A549 (cell line): Measurements from ENCODE around the gene ERAP2. TPM values are rescaled to one million over a fixed set of nuclear protein-coding genes. Genes with fewer than 3 reads are reported as not detected.

Source experiments
- ATAC-seq, 2 experiments: fragments of 200-7000 bp in 1 of 2; fragments of >200 bp in 1 of 2; cut with Nextera tagmentation in 1 of 2; cut with Tn5 transposase in 1 of 2; 3 replicates each; pipeline versions ENCODE4 v1.8.0 to v1.9.1; 2018 to 2020; ENCODE audit warnings: mild to moderate bottlenecking in 1 of 2, moderate library complexity in 1 of 2
- CTCF ChIA-PET: fragments of 300-600 bp; sonication (Branson Sonifier 250); formaldehyde crosslinking; extraction: SDS; loops from one replicate; lab custom pipeline; 2021; ENCODE audit warnings: antibody characterized with exemption, inconsistent platforms; lab: Yijun Ruan, JAX
- POLR2A ChIA-PET: fragments of 350-600 bp; formaldehyde crosslinking; extraction: SDS; loops from one replicate; lab custom pipeline; 2021; ENCODE audit warnings: antibody characterized with exemption, inconsistent platforms; lab: Yijun Ruan, JAX
- DNase-seq, 2 experiments: peaks; one replicate each; pipeline versions ENCODE4 v3.0.0 to v3.0.0-alpha.2; 2011 to 2016; ENCODE audit warnings: low read depth in 1 of 2, low spot score in 1 of 2
- FAIRE-seq: peaks from 2 replicates; lab custom pipeline; 2011; peaks lifted over from hg19 to GRCh38; lab: Jason Lieb, UNC
- H3K27ac ChIP-seq, 2 experiments: fragments of >200 bp; sonication (Bioruptor Twin); formaldehyde crosslinking; 3 replicates each; pipeline ENCODE4 v1.5.1; 2016 to 2017
- H3K4me1 ChIP-seq: fragments of >200 bp; sonication (Bioruptor Twin); formaldehyde crosslinking; 3 replicates; pipeline ENCODE4 v1.6.1; 2016
- H3K4me2 ChIP-seq: fragments of >200 bp; sonication (Bioruptor Twin); formaldehyde crosslinking; 3 replicates; pipeline ENCODE4 v1.6.1; 2016
- H3K4me3 ChIP-seq: fragments of >200 bp; sonication (Bioruptor Twin); formaldehyde crosslinking; 3 replicates; pipeline ENCODE4 v1.5.1; 2016
- H3K9me3 ChIP-seq: fragments of >200 bp; sonication (Bioruptor Twin); formaldehyde crosslinking; 3 replicates; pipeline ENCODE4 v1.6.1; 2016
- CTCF ChIP-seq: fragments of >200 bp; sonication (Bioruptor Twin); formaldehyde crosslinking; IDR thresholded peaks from 3 replicates; pipeline ENCODE4 v1.5.1; 2016
- EHF ChIP-seq: fragments of 250-450 bp; sonication (Bioruptor Pico); IDR thresholded peaks from 2 replicates; pipeline ENCODE4 v1.5.0; 2020; ENCODE audit warnings: mild to moderate bottlenecking
- ESRRA ChIP-seq: fragments of 150-350 bp; IDR thresholded peaks from 2 replicates; pipeline ENCODE4 v1.6.1; 2014; ENCODE audit warnings: mild to moderate bottlenecking, low read length, borderline replicate concordance
- FOSB ChIP-seq: fragments of 250-450 bp; sonication (Bioruptor Pico); IDR thresholded peaks from 2 replicates; pipeline ENCODE4 v1.5.0; 2020; ENCODE audit warnings: mild to moderate bottlenecking, moderate library complexity
- HEYL ChIP-seq: fragments of 250-450 bp; sonication (Bioruptor Pico); IDR thresholded peaks from 2 replicates; pipeline ENCODE4 v1.8.0; 2021; ENCODE audit warnings: mild to moderate bottlenecking, moderate library complexity
- HMGXB4 ChIP-seq: fragments of 250-450 bp; sonication (Bioruptor Pico); IDR thresholded peaks from 2 replicates; pipeline ENCODE4 v1.5.0; 2021; ENCODE audit warnings: mild to moderate bottlenecking, moderate library complexity, borderline replicate concordance
- JUN ChIP-seq, 2 experiments: fragments of >200 bp; sonication (Bioruptor Twin); formaldehyde crosslinking; IDR thresholded peaks; 2 replicates in 1 of 2; 3 replicates in 1 of 2; pipeline ENCODE4 v1.6.1; 2016 to 2017
- JUNB ChIP-seq: fragments of >200 bp; sonication (Bioruptor Twin); formaldehyde crosslinking; IDR thresholded peaks from 2 replicates; pipeline ENCODE4 v1.6.1; 2016
- KDM1A ChIP-seq: fragments of 200-600 bp; sonication (generic); IDR thresholded peaks from 2 replicates; pipeline ENCODE4 v1.6.1; 2016; ENCODE audit warnings: low read depth, mild to moderate bottlenecking
- MAX ChIP-seq: IDR thresholded peaks from 2 replicates; pipeline ENCODE4 v1.6.1; 2012
- MAZ ChIP-seq: fragments of 150-350 bp; IDR thresholded peaks from 2 replicates; pipeline ENCODE4 v1.6.1; 2014; ENCODE audit warnings: antibody characterized with exemption, low read depth, low read length, borderline replicate concordance
- NFE2L2 ChIP-seq: fragments of 150-350 bp; conservative IDR thresholded peaks from 2 replicates; pipeline ENCODE4 v1.6.1; 2014; ENCODE audit warnings: low read length
- NPAS2 ChIP-seq: fragments of 250-450 bp; sonication (Bioruptor Pico); IDR thresholded peaks from 2 replicates; pipeline ENCODE4 v1.8.0; 2022; ENCODE audit warnings: mild to moderate bottlenecking, moderate library complexity, borderline replicate concordance
- NR3C1 ChIP-seq: fragments of >200 bp; sonication (Bioruptor Twin); formaldehyde crosslinking; IDR thresholded peaks from 3 replicates; pipeline ENCODE4 v1.6.1; 2017
- POLR2A ChIP-seq: IDR thresholded peaks from 2 replicates; pipeline ENCODE4 v1.6.1; 2012; ENCODE audit warnings: mild to moderate bottlenecking, low read length
- RARB ChIP-seq: fragments of 250-450 bp; sonication (Bioruptor Pico); IDR thresholded peaks from 2 replicates; pipeline ENCODE4 v1.8.0; 2021; ENCODE audit warnings: mild to moderate bottlenecking, moderate library complexity
- RCOR1 ChIP-seq: fragments of 150-350 bp; IDR thresholded peaks from 2 replicates; pipeline ENCODE4 v1.6.1; 2014; ENCODE audit warnings: antibody characterized with exemption, low read length, low read depth
- SMC3 ChIP-seq: fragments of >200 bp; sonication (Bioruptor Twin); formaldehyde crosslinking; IDR thresholded peaks from 3 replicates; pipeline ENCODE4 v1.6.1; 2018; ENCODE audit warnings: inconsistent platforms
- SREBF2 ChIP-seq: fragments of 450-650 bp; IDR thresholded peaks from 2 replicates; pipeline ENCODE4 v1.6.1; 2014; ENCODE audit warnings: mild to moderate bottlenecking, moderate library complexity
- ZC3H11A ChIP-seq: fragments of 450-650 bp; IDR thresholded peaks from 2 replicates; pipeline ENCODE4 v1.6.1; 2014; ENCODE audit warnings: antibody characterized with exemption, mild to moderate bottlenecking
- ZFP36 ChIP-seq: fragments of 450-650 bp; IDR thresholded peaks from 2 replicates; pipeline ENCODE4 v1.6.1; 2014; ENCODE audit warnings: borderline replicate concordance; ENCODE audit not compliant: partially characterized antibody
- ZNF302 ChIP-seq: fragments of 250-450 bp; sonication (Bioruptor Pico); IDR thresholded peaks from 2 replicates; pipeline ENCODE4 v1.9.0; 2021; ENCODE audit warnings: inconsistent platforms, mild to moderate bottlenecking, moderate library complexity
- WGBS: methylation state at CpG from one replicate; pipeline ENCODE4 v1.1.6; 2017; ENCODE audit errors: missing lambda C conversion rate; 5-methylcytosine and 5-hydroxymethylcytosine counted together
- polyA plus RNA-seq, 4 experiments: library from polyadenylated mRNA; depleted of rRNA in 3 of 4; stranded (reverse); fragments of >200 nt; fragmentation: RNase III in 1 of 4; extraction: RNeasy Plus Mini Kit Qiagen cat#74134 plus additional on column Dnase treatment in 1 of 4; gene quantifications; 2 replicates in 3 of 4; 3 replicates in 1 of 4; pipeline ENCODE4 v1.2.3, GENCODE V29; 2011 to 2017
- TF ChIP-seq, protein P1 (sequence below): IDR thresholded peaks from 2 replicates; pipeline ENCODE4 v1.6.1; 2012; ENCODE audit warnings: low read depth, borderline replicate concordance
- TF ChIP-seq, protein P2 (sequence below): fragments of 150-350 bp; IDR thresholded peaks from 2 replicates; pipeline ENCODE4 v1.6.1; 2014; ENCODE audit warnings: low read depth, mild to moderate bottlenecking, low read length

Gene ERAP2
- polyA plus RNA-seq, 2 of the 4 experiments (the other 2 are of a cell fraction) = 1.0 to 2.2 TPM

GRCh38 chr5:96901384-96901783, 25.1 kb downstream of the ERAP2 start:
- Histone ChIP-seq H3K9me3 (no peaks in the 10 kb centered on the region), H3K4me1 (no peaks in the 10 kb centered on the region), H3K4me2 (no peak overlapping the region), H3K27ac (no peak overlapping the region), H3K4me3 (no peak overlapping the region)
- FAIRE-seq = no peak
- WGBS = 75% methylated on average over 6 of the region's 6 CpGs
- peak in 1 of 2 experiments; percentile 84; a peak in 3 of 6 replicates for ATAC-seq
- CTCF ChIA-PET = interaction anchor here (1.2 to 1.6 kb wide), 3 partner anchors 12 to 32 kb away, joined by 3 to 4 read pairs (median 3); no protein-coding TSS in a partner anchor
- POLR2A ChIA-PET = no interaction called here
- peak in 1 of 2 experiments; percentile 17 for DNase-seq
- TF ChIP-seq KDM1A (no peak), FOSB (CRISPR knock-in tag) (no peak), NFE2L2 (no peak), RCOR1 (no peak), MAX (no peak), ZNF302 (CRISPR knock-in tag) (no peak), NR3C1 (no peak), HMGXB4 (CRISPR knock-in tag) (no peak), SMC3 (no peak)
- TF ChIP-seq, protein P1, sequence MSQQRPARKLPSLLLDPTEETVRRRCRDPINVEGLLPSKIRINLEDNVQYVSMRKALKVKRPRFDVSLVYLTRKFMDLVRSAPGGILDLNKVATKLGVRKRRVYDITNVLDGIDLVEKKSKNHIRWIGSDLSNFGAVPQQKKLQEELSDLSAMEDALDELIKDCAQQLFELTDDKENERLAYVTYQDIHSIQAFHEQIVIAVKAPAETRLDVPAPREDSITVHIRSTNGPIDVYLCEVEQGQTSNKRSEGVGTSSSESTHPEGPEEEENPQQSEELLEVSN = no peak

GRCh38 chr5:96901841-96902240, 25.5 kb downstream of the ERAP2 start:
- ChIA-PET POLR2A (no interaction called here), CTCF (interaction anchor here (1.6 kb wide), 1 partner anchor 32 kb away, joined by 3 read pairs; no protein-coding TSS in a partner anchor)
- WGBS = 70% methylated on average over 1 of the region's 1 CpG
- no peak for FAIRE-seq
- Histone ChIP-seq H3K4me3 (no peak overlapping the region), H3K27ac (no peak overlapping the region), H3K4me2 (no peak overlapping the region), H3K4me1 (no peaks in the 10 kb centered on the region), H3K9me3 (no peaks in the 10 kb centered on the region)
- no peak for DNase-seq
- TF ChIP-seq ESRRA = no peak
- no peak for TF ChIP-seq CTCF
- TF ChIP-seq SREBF2 = no peak
- TF ChIP-seq HEYL = no peak
- no peak for TF ChIP-seq NPAS2 (CRISPR knock-in tag)
- no peak for TF ChIP-seq MAZ
- no peak for TF ChIP-seq EHF
- no peak for TF ChIP-seq FOSB (CRISPR knock-in tag)
- no peak for TF ChIP-seq JUNB
- no peak for TF ChIP-seq ZNF302 (CRISPR knock-in tag)
- no peak for TF ChIP-seq ZC3H11A
- TF ChIP-seq JUN (IDR thresholded peaks at IDR 0.05) = no peak
- TF ChIP-seq, protein P1 = no peak
- TF ChIP-seq, protein P2, sequence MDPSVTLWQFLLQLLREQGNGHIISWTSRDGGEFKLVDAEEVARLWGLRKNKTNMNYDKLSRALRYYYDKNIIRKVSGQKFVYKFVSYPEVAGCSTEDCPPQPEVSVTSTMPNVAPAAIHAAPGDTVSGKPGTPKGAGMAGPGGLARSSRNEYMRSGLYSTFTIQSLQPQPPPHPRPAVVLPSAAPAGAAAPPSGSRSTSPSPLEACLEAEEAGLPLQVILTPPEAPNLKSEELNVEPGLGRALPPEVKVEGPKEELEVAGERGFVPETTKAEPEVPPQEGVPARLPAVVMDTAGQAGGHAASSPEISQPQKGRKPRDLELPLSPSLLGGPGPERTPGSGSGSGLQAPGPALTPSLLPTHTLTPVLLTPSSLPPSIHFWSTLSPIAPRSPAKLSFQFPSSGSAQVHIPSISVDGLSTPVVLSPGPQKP = no peak
- no peak for TF ChIP-seq POLR2A
- no peak for TF ChIP-seq RCOR1
- no peak for TF ChIP-seq ZFP36
- no peak for TF ChIP-seq KDM1A
- no peak for TF ChIP-seq RARB
- ATAC-seq = no peak
